Effector memory CD8-positive, alpha-beta T cell (primary cell): ENCODE measurements around the gene HELZ.
"Not testable (repeated sequence)": the region's sequence is repeated elsewhere in the genome, so short reads cannot be mapped to it uniquely, and the experiment has no call there.

Experiments
- ATAC-seq: fragments of 150-1000 bp; cut with Tn5 transposase; replicated peaks from 2 replicates; pipeline ENCODE4 v1.10.0; 2021; ENCODE audit warnings: mild to moderate bottlenecking, moderate library complexity
- DNase-seq, 3 experiments: peaks; one replicate each; pipeline ENCODE4 v3.0.0; 2021
- H3K27ac Mint-ChIP-seq, 2 donors: one replicate each; pipeline ENCODE4 v1.8.0; 2022; ENCODE audit warnings: mild to moderate bottlenecking in 2 of 2, mixed read lengths in 2 of 2, moderate library complexity in 2 of 2
- H3K27me3 Mint-ChIP-seq, 2 donors: one replicate each; pipeline ENCODE4 v1.8.0; 2022; ENCODE audit warnings: mixed read lengths in 2 of 2
- H3K36me3 Mint-ChIP-seq: one replicate; pipeline ENCODE4 v1.8.0; 2022; ENCODE audit warnings: mild to moderate bottlenecking, moderate library complexity, mixed read lengths; ENCODE audit not compliant: insufficient read depth
- H3K4me1 Mint-ChIP-seq, 2 donors: one replicate each; pipeline ENCODE4 v1.8.0; 2022; ENCODE audit warnings: low read depth in 2 of 2, mixed read lengths in 2 of 2
- H3K4me3 Mint-ChIP-seq, 2 donors: one replicate each; pipeline ENCODE4 v1.8.0; 2022; ENCODE audit warnings: mild to moderate bottlenecking in 2 of 2, mixed read lengths in 2 of 2, moderate library complexity in 2 of 2
- H3K9me3 Mint-ChIP-seq, 2 donors: one replicate each; pipeline ENCODE4 v1.8.0; 2022; ENCODE audit warnings: mixed read lengths in 2 of 2

HELZ gene

GRCh38 chr17:67258821-67259468 lies 13.9 kb upstream of the HELZ start:
- no peaks in the 10 kb centered on the region for H3K27me3 Mint-ChIP-seq
- ATAC-seq (peak; percentile 91), DNase-seq (peak; percentile 56 to 59 (median 57))

DNA sequence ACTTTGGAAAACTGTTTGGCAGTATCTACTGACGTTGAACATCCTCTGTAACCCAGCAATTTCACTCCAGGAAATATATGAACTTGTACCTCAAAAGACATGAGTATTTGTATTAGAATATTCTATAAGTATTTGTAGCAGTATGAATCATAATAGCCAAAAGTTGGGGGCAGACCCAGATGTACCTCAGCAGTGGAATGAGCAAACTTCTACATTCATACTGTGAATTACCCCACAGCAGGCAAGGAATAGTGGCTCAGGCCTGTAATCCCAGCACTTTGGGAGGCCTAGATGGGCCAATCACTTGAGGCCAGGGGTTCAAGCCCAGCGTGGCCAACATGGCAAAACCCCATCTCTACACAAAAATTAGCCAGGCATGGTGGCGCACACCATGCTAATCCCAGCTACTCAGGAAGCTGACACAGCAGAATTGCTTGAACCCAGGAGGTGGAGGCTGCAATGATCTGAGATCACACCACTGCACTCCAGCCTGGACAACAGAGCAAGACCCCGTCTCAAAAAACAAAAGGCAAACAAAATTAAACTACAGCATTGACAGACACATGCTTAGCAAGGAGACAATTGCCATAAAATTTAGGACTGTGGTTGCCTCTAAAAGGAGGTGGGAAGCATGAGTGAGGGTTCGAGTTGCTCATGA lies 11.2 kb upstream of the HELZ start:
- Mint-ChIP-seq H3K36me3 (peaks cover 5% of the 10 kb centered on the region), H3K4me3 (peak overlapping the region in 1 of 2 donors; percentile 21), H3K9me3 (no peaks in the 10 kb centered on the region), H3K4me1 (peaks cover 21 to 31% of the 10 kb centered on the region in 2 donors), H3K27ac (no peak overlapping the region), H3K27me3 (no peaks in the 10 kb centered on the region)
- DNase-seq (no peak), ATAC-seq (no peak)

More at GRCh38 chr17:67258821-67259468, 13.9 kb upstream of the HELZ start:
- H3K9me3 Mint-ChIP-seq: no peaks in the 10 kb centered on the region
- H3K27ac Mint-ChIP-seq: peak overlapping the region; percentile 64 to 88
- peaks cover 26 to 41% of the 10 kb centered on the region in 2 donors for H3K4me1 Mint-ChIP-seq
- H3K4me3 Mint-ChIP-seq: peak overlapping the region; percentile 64 to 71
- H3K36me3 Mint-ChIP-seq: peaks cover 5% of the 10 kb centered on the region

- Mint-ChIP-seq H3K9me3 (no peaks in the 10 kb centered on the region), H3K4me3 (no peak overlapping the region), H3K27ac (no peak overlapping the region), H3K4me1 (peaks cover 12 to 19% of the 10 kb centered on the region in 2 donors), H3K27me3 (no peaks in the 10 kb centered on the region), H3K36me3 (no peaks in the 10 kb centered on the region)
- ATAC-seq (no peak), DNase-seq (no peak)
Measured at GRCh38 chr17:67253384-67253783, 8.4 kb upstream of the HELZ start.

DNA sequence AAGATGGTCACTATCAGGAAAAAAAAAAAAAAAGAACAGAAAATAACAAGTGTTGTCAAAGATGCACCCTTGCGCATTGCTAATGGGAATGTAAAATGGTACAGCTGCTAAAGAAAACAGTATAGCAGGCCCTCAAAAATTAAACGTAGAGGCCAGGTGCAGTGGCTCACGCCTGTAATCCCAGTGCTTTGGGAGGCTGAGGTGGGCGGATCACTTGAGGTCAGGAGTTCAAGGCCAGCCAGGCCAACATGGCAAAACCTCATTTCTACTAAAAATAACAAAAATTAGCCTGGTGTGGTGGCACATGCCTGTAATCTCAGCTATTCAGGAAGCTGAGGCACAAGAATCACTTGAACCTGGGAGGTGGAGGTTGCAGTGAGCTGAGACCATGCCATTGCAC lies 6.6 kb upstream of the HELZ start:
- H3K36me3 Mint-ChIP-seq, H3K27me3 Mint-ChIP-seq, H3K27ac Mint-ChIP-seq, H3K9me3 Mint-ChIP-seq, DNase-seq, ATAC-seq, H3K4me3 Mint-ChIP-seq: not testable (repeated sequence)
- peaks cover 17 to 18% of the 10 kb centered on the region in 2 donors for H3K4me1 Mint-ChIP-seq

DNA sequence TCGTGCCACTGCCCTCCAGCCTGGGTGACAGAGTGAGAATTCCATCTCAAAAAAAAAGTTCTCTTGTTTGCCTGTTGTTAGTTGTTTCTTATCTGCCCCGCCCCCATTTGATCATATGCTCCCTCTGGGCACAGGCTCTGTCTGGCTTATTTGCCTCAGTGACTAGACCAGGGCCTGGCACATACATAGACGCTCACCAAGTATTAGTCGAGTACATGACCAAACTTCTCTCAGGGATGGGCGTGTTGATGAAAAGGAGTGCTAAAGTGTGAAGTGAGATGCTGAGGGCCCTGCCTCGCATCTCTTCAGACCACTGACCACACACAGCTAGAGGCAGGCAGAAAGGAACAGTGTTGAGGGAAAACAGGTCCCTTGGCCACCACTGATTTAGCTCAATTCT lies 3.3 kb upstream of the HELZ start:
- peak overlapping the region; percentile 95 to 96 for H3K27ac Mint-ChIP-seq
- peak overlapping the region; percentile 60 to 70 for H3K4me3 Mint-ChIP-seq
- H3K27me3 Mint-ChIP-seq: no peaks in the 10 kb centered on the region
- H3K4me1 Mint-ChIP-seq: peaks cover 29 to 30% of the 10 kb centered on the region in 2 donors
- ATAC-seq (no peak), DNase-seq (no peak)
- H3K36me3 Mint-ChIP-seq: peaks cover 19% of the 10 kb centered on the region
- no peaks in the 10 kb centered on the region for H3K9me3 Mint-ChIP-seq

DNA sequence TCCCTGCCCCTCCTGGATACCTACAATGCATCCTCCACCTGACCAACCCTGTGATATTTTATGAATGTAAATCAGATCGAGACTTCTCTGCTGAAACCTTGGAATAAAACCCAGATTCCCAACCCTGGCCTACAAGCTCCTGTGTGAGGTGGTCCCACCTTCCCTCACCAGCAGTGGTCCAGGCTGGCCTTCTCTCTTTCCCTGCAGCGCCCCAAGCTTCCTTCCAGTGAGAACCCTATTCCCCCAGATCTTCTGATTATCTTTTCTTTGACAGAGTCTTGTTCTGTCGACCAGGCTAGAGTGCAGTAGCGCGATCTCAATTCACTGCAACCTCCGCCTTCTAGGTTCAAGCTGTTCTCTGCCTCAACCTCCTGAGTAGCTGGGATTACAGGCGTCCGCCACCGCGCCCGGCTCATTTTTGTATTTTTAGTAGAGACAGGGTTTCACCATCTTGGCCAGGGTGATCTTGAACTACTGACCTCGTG lies 2.5 kb upstream of the HELZ start:
- Mint-ChIP-seq H3K4me1 (peaks cover 30 to 37% of the 10 kb centered on the region in 2 donors), H3K36me3 (peaks cover 23% of the 10 kb centered on the region), H3K27ac (peak overlapping the region; percentile 95 to 96), H3K4me3 (peak overlapping the region; percentile 84 to 95), H3K27me3 (no peaks in the 10 kb centered on the region), H3K9me3 (no peaks in the 10 kb centered on the region)
- ATAC-seq (no peak), DNase-seq (no peak)

GRCh38 chr17:67246653-67247415 lies 1.8 kb upstream of the HELZ start:
- Mint-ChIP-seq H3K27me3 (no peaks in the 10 kb centered on the region), H3K4me3 (peak overlapping the region; percentile 84 to 95), H3K9me3 (no peaks in the 10 kb centered on the region), H3K4me1 (peaks cover 34 to 40% of the 10 kb centered on the region in 2 donors), H3K36me3 (peaks cover 27% of the 10 kb centered on the region), H3K27ac (peak overlapping the region; percentile 95 to 96)
- ATAC-seq (peak; percentile 78), DNase-seq (peak; percentile 51 to 58 (median 52))

GRCh38 chr17:67246403-67246652 lies 1.3 kb upstream of the HELZ start:
- ATAC-seq: no peak
- peak overlapping the region; percentile 84 to 95 for H3K4me3 Mint-ChIP-seq
- H3K9me3 Mint-ChIP-seq: no peaks in the 10 kb centered on the region
- DNase-seq: no peak
- H3K36me3 Mint-ChIP-seq: peaks cover 32% of the 10 kb centered on the region
- H3K27me3 Mint-ChIP-seq: no peaks in the 10 kb centered on the region
- H3K4me1 Mint-ChIP-seq: peaks cover 39 to 45% of the 10 kb centered on the region in 2 donors
- H3K27ac Mint-ChIP-seq: peak overlapping the region; percentile 95 to 96

DNA sequence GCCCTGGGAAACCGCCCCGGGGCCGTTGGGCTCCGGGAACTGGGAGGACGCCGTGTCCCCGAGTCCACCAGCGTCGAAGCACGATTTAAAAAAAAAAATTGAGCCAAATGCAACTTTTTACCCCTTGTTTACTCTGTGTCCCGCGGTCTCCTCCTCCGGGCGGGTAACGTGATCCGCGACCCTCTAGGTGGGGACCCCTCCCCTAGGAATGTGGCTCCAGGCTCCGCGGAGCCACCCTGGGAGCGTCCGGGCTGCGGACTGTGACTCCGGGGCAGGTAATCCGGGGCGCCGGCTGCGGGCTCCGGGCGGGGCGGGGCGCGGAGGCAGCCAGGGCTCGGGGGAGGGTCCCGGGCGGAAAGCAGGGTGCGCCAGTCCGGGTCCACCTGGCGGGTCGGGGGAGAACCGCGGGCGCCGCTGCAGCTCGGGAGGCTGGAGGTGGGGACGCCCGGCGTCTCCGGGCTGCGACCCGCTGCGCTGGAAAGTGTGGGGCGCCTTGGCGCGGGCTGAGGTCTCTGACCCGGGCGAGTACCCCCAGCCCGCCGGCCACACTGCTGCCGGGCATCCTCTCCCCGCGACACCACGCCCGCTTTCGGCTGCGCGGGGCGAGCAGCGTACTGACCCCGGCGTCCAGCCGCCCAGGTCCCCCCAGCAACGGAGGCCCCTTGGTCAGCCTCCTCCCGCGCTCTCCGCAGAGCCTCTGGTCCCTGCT lies 852 bp upstream of the HELZ start:
- Mint-ChIP-seq H3K27me3 (no peaks in the 10 kb centered on the region), H3K36me3 (peaks cover 35% of the 10 kb centered on the region), H3K4me1 (peaks cover 43 to 50% of the 10 kb centered on the region in 2 donors), H3K9me3 (no peaks in the 10 kb centered on the region), H3K4me3 (peak overlapping the region; percentile 84 to 95), H3K27ac (peak overlapping the region; percentile 95 to 96)
- DNase-seq (peak; percentile 19 to 39 (median 38)), ATAC-seq (peak; percentile 9)

DNA sequence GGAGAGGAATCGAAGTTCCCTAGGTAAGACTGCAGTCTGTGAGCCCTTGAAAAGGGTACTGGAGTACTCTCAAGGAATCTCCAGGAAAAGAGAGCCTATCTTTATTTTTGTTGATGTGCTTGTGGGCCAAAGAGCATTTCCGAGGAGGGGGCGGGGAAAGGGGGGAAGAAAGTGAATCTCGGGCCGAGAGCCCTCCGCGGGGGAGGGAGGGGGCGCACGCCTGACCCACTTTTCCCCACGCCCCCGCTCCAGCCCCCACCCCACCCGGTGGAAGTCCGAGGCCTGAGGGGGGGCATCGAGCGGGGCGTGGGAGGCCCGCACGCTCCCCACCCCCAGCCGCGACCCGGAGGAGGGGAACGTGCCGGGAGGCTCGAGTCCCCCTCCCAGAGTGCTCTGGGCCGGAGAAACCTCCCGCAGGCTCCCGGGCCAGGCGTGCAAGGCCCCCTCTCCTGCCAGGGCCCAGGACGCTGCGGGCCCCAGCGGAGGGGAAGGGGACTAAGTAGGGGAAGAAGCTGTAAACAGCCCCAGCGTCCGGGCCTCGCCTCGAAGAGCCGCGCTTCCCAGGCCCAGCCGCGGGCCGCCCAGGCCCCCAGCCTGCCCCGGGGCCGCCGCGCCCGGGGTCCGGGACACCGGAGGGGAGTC lies 444 bp downstream of the HELZ start:
- Mint-ChIP-seq H3K27me3 (no peaks in the 10 kb centered on the region), H3K4me1 (peaks cover 51 to 63% of the 10 kb centered on the region in 2 donors), H3K4me3 (peak overlapping the region; percentile 84 to 95), H3K27ac (peak overlapping the region; percentile 83 to 96), H3K36me3 (peaks cover 41% of the 10 kb centered on the region), H3K9me3 (no peaks in the 10 kb centered on the region)
- DNase-seq: peak in 2 of 3 experiments; percentile 3 to 7
- ATAC-seq: peak; percentile 4

GRCh38 chr17:67243284-67243683 lies 1.7 kb downstream of the HELZ start:
- H3K9me3 Mint-ChIP-seq: no peaks in the 10 kb centered on the region
- peak overlapping the region in 1 of 2 donors; percentile 83 for H3K27ac Mint-ChIP-seq
- H3K27me3 Mint-ChIP-seq: no peaks in the 10 kb centered on the region
- no peak for DNase-seq
- H3K4me3 Mint-ChIP-seq: peak overlapping the region; percentile 84 to 95
- H3K36me3 Mint-ChIP-seq: peaks cover 53% of the 10 kb centered on the region
- ATAC-seq: no peak
- peaks cover 48 to 60% of the 10 kb centered on the region in 2 donors for H3K4me1 Mint-ChIP-seq

- ATAC-seq (no peak), DNase-seq (no peak)
- Mint-ChIP-seq H3K9me3 (no peaks in the 10 kb centered on the region), H3K4me3 (peak overlapping the region; percentile 35 to 55), H3K27me3 (no peaks in the 10 kb centered on the region), H3K4me1 (peaks cover 38 to 52% of the 10 kb centered on the region in 2 donors), H3K27ac (peak overlapping the region; percentile 69 to 70), H3K36me3 (peaks cover 65% of the 10 kb centered on the region)
Measured at GRCh38 chr17:67241719-67242341, 3.2 kb downstream of the HELZ start.
